Measurements from ENCODE around the gene SLAMF6. TPM values are rescaled to one million over a fixed set of nuclear protein-coding genes. Genes with fewer than 3 reads are reported as not detected.

The SLAMF6 gene
- total and polyA plus RNA-seq, 10 of the 15 experiments (the other 5 are each of a cell fraction or from before 2014, with no cell fraction given): 20.5 to 89.6 (median 36.5) TPM

DNA sequence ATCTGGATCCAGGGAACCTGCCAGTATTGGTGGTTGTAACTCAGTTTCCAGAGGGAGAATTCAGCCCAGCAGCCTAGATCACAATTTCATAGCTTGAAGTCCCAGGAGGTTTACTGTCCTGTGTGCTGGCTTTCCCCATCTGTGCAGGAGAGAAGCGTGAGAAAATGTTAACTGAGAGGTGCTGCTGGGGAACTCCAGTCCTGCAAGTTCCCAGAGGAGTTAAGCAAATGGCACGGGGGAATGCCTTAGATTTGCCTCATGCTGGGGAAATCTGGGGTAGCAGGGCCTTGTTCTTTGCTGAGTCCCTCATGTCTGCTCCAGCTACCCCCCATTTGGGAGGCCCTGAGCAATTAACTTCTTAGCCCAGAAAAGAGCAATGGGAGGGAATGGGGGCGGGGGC, 25.1 kb upstream of the SLAMF6 start (continued):
- TF ChIP-seq HDAC6 (IDR thresholded peaks at IDR 0.05; ENCODE audit: unreplicated experiment) (no peak), GABPA (IDR thresholded peaks at IDR 0.05; ENCODE audit: low read depth) (no peak), RELB (IDR thresholded peaks at IDR 0.05; ENCODE audit: low read depth) (peak; percentile 94), NRF1 (conservative IDR thresholded peaks at IDR 0.05; ENCODE audit: low read depth, low read length) (no peak), LARP7 (IDR thresholded peaks at IDR 0.05) (no peak), CEBPB (IDR thresholded peaks at IDR 0.05; ENCODE audit: borderline replicate concordance in 1 of 2, low read depth in 2 of 2, low read length in 2 of 2) (no peak), YBX1 (IDR thresholded peaks at IDR 0.05) (peak; percentile 99), TBL1XR1 (IDR thresholded peaks at IDR 0.05; ENCODE audit: low read depth, low read length) (no peak; the same call in 1 of the 2 replicates), KDM1A (IDR thresholded peaks at IDR 0.05; ENCODE audit: borderline replicate concordance) (no peak), RUNX3 (IDR thresholded peaks at IDR 0.05; ENCODE audit: low read length) (no peak), RAD51 (IDR thresholded peaks at IDR 0.05) (no peak), ZNF217 (IDR thresholded peaks at IDR 0.05) (no peak), BHLHE40 (IDR thresholded peaks at IDR 0.05; ENCODE audit: borderline replicate concordance in 1 of 2, low read depth in 2 of 2, low read length in 1 of 2) (peak; percentile 76 to 83; a peak in 3 of 4 replicates), SIX5 (IDR thresholded peaks at IDR 0.05; ENCODE audit: low read depth, low read length, severe bottlenecking) (no peak), ZSCAN29 (IDR thresholded peaks at IDR 0.05) (no peak), CREM (IDR thresholded peaks at IDR 0.05; ENCODE audit: low read depth) (peak; percentile 44; the same call in 1 of the 2 replicates), CTCF (IDR thresholded peaks at IDR 0.05 in 2 of 3, conservative IDR thresholded peaks at IDR 0.05 in 1 of 3; ENCODE audit: control insufficient read depth in 2 of 3, extremely low read depth in 1 of 3, insufficient read depth in 1 of 3, low read depth in 3 of 3, low read length in 3 of 3) (peak in 1 of 3 experiments; percentile 13; a peak in 1 of 6 replicates), NR2C2 (IDR thresholded peaks at IDR 0.05; ENCODE audit: borderline replicate concordance, control insufficient read depth, insufficient read length, low read depth) (no peak), SP1 (IDR thresholded peaks at IDR 0.05; ENCODE audit: low read depth, low read length) (peak; percentile 59), CBX5 (IDR thresholded peaks at IDR 0.05; ENCODE audit: low read depth) (no peak), SKIL (IDR thresholded peaks at IDR 0.05; ENCODE audit: low read depth, poor library complexity, severe bottlenecking) (peak; percentile 74)
- TF ChIP-seq, protein P1, sequence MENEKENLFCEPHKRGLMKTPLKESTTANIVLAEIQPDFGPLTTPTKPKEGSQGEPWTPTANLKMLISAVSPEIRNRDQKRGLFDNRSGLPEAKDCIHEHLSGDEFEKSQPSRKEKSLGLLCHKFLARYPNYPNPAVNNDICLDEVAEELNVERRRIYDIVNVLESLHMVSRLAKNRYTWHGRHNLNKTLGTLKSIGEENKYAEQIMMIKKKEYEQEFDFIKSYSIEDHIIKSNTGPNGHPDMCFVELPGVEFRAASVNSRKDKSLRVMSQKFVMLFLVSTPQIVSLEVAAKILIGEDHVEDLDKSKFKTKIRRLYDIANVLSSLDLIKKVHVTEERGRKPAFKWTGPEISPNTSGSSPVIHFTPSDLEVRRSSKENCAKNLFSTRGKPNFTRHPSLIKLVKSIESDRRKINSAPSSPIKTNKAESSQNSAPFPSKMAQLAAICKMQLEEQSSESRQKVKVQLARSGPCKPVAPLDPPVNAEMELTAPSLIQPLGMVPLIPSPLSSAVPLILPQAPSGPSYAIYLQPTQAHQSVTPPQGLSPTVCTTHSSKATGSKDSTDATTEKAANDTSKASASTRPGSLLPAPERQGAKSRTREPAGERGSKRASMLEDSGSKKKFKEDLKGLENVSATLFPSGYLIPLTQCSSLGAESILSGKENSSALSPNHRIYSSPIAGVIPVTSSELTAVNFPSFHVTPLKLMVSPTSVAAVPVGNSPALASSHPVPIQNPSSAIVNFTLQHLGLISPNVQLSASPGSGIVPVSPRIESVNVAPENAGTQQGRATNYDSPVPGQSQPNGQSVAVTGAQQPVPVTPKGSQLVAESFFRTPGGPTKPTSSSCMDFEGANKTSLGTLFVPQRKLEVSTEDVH (IDR thresholded peaks at IDR 0.05; ENCODE audit: low read depth, partially characterized antibody): no peak
